HAP-1 (cell line): Measurements from ENCODE around the gene IL24.
"Not testable (repeated sequence)": the region's sequence is repeated elsewhere in the genome, so short reads cannot be mapped to it uniquely, and the experiment has no call there.

ENCODE experiments used
- DNase-seq, 2 experiments: peaks; one replicate each; pipeline ENCODE4 v3.0.0-alpha.2; 2016 to 2020; ENCODE audit warnings: low spot score in 2 of 2
- H3K27me3 ChIP-seq: fragments of 250-450 bp; sonication (Bioruptor Pico); 2 replicates; pipeline ENCODE4 v1.5.1; 2020; ENCODE audit warnings: low read depth, mild to moderate bottlenecking, moderate library complexity
- H3K36me3 ChIP-seq: fragments of 250-450 bp; sonication (Bioruptor Pico); replicated peaks from 2 replicates; pipeline ENCODE4 v1.5.1; 2020; ENCODE audit warnings: mild to moderate bottlenecking
- H3K4me1 ChIP-seq: fragments of 250-450 bp; sonication (Bioruptor Pico); 2 replicates; pipeline ENCODE4 v1.5.1; 2020; ENCODE audit warnings: mild to moderate bottlenecking
- H3K4me3 ChIP-seq: fragments of 250-450 bp; sonication (Bioruptor Pico); 2 replicates; pipeline ENCODE4 v1.5.1; 2020; ENCODE audit warnings: mild to moderate bottlenecking, moderate library complexity
- H3K9me3 ChIP-seq: fragments of 250-450 bp; sonication (Bioruptor Pico); 2 replicates; pipeline ENCODE4 v1.5.1; 2020; ENCODE audit warnings: mild to moderate bottlenecking, moderate library complexity
- in situ Hi-C: fragments of 300-500 bp; cut with MboI; formaldehyde crosslinking; loops from 3 replicates; pipeline ENCODE4 v1.14.3; 2020; ENCODE audit warnings: low sequenced_read_pairs, inconsistent platforms, mixed read lengths

IL24 gene

DNA sequence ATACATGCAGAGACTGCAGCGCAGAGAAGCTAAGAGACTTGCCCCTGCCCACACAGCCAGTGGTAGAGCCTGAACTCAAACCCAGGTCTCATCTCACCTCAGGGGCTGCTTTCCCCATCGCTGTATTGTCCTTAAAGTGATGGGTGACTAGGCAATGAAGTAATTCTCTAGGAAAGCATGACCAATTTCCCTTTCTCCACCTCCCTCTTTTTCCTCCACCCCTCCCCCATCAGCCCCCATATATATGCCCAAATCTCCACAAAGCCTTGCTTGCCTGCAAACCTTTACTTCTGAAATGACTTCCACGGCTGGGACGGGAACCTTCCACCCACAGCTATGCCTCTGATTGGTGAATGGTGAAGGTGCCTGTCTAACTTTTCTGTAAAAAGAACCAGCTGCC is at the start of gene IL24:
IL24 (plus strand) TSS at position 269 of the 400 bp plus-strand sequence. CDS start 390 bp downstream, outside the sequence.
- no peaks in the 10 kb centered on the region for H3K9me3 ChIP-seq
- no peaks in the 10 kb centered on the region for H3K4me1 ChIP-seq
- peaks cover 5% of the 10 kb centered on the region; the same call in 1 of the 2 replicates for H3K27me3 ChIP-seq
- in situ Hi-C loops: no loop called here
- no peaks in the 10 kb centered on the region for H3K36me3 ChIP-seq
- DNase-seq: no peak
- no peak within 1 kb of the TSS for H3K4me3 ChIP-seq

DNA sequence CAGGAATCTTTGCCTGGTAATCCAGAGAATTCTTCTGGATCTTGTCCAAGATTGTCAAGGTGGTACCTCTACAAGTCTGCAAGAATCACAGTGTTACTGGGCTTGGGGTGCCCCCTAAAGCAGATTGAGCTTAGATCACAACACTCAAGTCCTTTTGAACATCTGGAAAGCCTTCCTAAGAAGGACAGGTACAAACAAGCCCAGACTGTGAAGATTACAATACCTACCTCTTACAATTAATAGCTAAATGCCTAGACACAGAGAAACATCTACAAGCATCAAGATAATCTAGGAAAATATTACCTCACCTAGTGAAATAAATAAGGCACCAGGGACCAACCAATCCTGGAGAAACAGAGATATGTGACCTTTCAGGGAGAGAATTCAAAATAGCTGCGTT is 49.3 kb upstream of the IL24 start:
- H3K9me3 ChIP-seq: no peaks in the 10 kb centered on the region
- no peaks in the 10 kb centered on the region for H3K36me3 ChIP-seq
- no peaks in the 10 kb centered on the region for H3K4me1 ChIP-seq
- H3K4me3 ChIP-seq: no peak overlapping the region
- no peak for DNase-seq
- in situ Hi-C loops: no loop called here
- peaks cover 17% of the 10 kb centered on the region for H3K27me3 ChIP-seq

DNA sequence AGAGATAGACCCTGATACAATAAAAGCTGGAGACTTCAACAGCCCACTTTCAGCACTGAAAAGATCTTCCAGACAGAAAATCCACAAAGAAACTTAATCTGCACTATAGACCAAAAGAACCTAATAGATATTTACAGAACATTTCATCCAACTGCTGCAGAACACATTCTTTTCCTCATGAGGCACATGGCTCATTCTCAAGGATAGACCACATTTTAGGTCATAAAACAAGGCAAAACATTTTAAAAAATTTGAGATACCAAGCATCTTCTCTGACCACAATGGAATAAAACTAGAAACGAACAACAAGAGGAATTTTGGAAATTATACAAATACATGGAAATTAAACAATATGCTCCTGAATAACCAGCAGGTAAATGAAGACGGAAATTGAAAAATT is 46.8 kb upstream of the IL24 start:
- H3K9me3 ChIP-seq: no peaks in the 10 kb centered on the region
- H3K36me3 ChIP-seq: no peaks in the 10 kb centered on the region
- DNase-seq: no peak

GRCh38 chr1:206851341-206852010 is 45.8 kb upstream of the IL24 start:
- Histone ChIP-seq H3K27me3 (peaks cover 17% of the 10 kb centered on the region), H3K9me3 (no peaks in the 10 kb centered on the region), H3K36me3 (no peaks in the 10 kb centered on the region), H3K4me3 (no peak overlapping the region), H3K4me1 (no peaks in the 10 kb centered on the region)
- in situ Hi-C loops: no loop called here
- no peak for DNase-seq

More for the DNA sequence above, 46.8 kb upstream of the IL24 start:
- no peaks in the 10 kb centered on the region for H3K4me1 ChIP-seq
- no peak overlapping the region for H3K4me3 ChIP-seq
- peaks cover 17% of the 10 kb centered on the region for H3K27me3 ChIP-seq
- in situ Hi-C loops: no loop called here

GRCh38 chr1:206852662-206853061 is 44.6 kb upstream of the IL24 start:
- DNase-seq, H3K36me3 ChIP-seq, H3K4me1 ChIP-seq, H3K9me3 ChIP-seq, H3K4me3 ChIP-seq, in situ Hi-C loops: not testable (repeated sequence)
- peaks cover 17% of the 10 kb centered on the region for H3K27me3 ChIP-seq

GRCh38 chr1:206853696-206854095 is 43.5 kb upstream of the IL24 start:
- H3K27me3 ChIP-seq: peaks cover 17% of the 10 kb centered on the region

GRCh38 chr1:206854401-206855129 is 42.7 kb upstream of the IL24 start:
- H3K36me3 ChIP-seq: no peaks in the 10 kb centered on the region
- no peaks in the 10 kb centered on the region for H3K9me3 ChIP-seq
- no peak for DNase-seq
- H3K27me3 ChIP-seq: peaks cover 15% of the 10 kb centered on the region
- in situ Hi-C loops: no loop called here
- H3K4me1 ChIP-seq: no peaks in the 10 kb centered on the region
- no peak overlapping the region for H3K4me3 ChIP-seq

More at GRCh38 chr1:206853696-206854095, 43.5 kb upstream of the IL24 start:
- H3K9me3 ChIP-seq, H3K36me3 ChIP-seq, H3K4me3 ChIP-seq, in situ Hi-C loops, DNase-seq, H3K4me1 ChIP-seq: not testable (repeated sequence)

DNA sequence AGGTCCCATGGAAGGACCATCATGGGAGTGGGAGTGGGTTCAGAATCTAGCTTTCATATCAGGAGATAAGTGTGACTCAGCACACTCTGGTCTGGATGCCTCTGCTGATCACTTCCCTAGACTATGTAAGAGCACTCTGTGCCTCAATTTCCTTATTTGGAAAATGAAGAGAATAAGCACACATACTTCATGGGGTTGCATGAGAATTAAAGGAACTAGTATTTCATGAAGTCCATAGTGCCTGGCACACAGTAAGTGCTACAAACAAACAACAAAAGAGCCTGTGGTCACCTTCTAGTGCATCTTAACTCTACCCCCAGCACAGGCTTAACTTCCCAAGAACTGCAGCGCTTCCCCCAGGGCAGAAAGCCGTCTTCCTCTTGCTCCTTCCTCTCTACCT is 41.4 kb upstream of the IL24 start:
- Histone ChIP-seq H3K36me3 (no peaks in the 10 kb centered on the region), H3K4me1 (no peaks in the 10 kb centered on the region), H3K4me3 (no peak overlapping the region), H3K27me3 (peaks cover 2% of the 10 kb centered on the region; the same call in 1 of the 2 replicates), H3K9me3 (no peaks in the 10 kb centered on the region)
- DNase-seq: no peak
- in situ Hi-C loops: no loop called here

- H3K27me3 ChIP-seq: peaks cover 2% of the 10 kb centered on the region; the same call in 1 of the 2 replicates
- in situ Hi-C loops: no loop called here
These were observed 40.4 kb upstream of the IL24 start for GRCh38 chr1:206856674-206857464.

DNA sequence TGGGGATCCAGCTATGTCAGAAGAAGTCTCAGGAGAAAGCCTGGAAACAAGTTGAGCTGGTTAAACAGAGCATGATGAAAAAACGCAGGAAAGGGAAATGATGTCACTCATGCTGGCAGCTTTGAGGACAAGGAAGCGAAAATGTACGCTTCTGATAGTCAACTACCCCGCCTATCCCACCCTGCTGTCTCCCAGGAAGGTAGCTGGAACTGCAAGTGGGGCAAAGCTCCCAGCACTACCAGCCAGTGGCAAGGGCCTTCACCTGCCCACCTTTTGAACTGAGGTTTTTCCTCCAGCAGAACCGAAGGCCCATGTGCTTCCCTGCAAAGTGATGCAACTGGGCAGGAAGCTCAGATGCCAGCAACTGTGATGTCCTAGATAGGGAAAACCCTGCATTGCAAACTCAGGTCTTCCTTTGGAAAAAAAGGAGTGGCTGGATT is 38.1 kb upstream of the IL24 start:
- Histone ChIP-seq H3K36me3 (no peaks in the 10 kb centered on the region), H3K27me3 (peaks cover 2% of the 10 kb centered on the region; the same call in 1 of the 2 replicates), H3K9me3 (no peaks in the 10 kb centered on the region), H3K4me1 (no peaks in the 10 kb centered on the region), H3K4me3 (no peak overlapping the region)
- DNase-seq: no peak
- in situ Hi-C loops: no loop called here

More at GRCh38 chr1:206856674-206857464, 40.4 kb upstream of the IL24 start:
- Histone ChIP-seq H3K9me3 (no peaks in the 10 kb centered on the region), H3K36me3 (no peaks in the 10 kb centered on the region), H3K4me3 (no peak overlapping the region), H3K4me1 (no peaks in the 10 kb centered on the region)
- no peak for DNase-seq

DNA sequence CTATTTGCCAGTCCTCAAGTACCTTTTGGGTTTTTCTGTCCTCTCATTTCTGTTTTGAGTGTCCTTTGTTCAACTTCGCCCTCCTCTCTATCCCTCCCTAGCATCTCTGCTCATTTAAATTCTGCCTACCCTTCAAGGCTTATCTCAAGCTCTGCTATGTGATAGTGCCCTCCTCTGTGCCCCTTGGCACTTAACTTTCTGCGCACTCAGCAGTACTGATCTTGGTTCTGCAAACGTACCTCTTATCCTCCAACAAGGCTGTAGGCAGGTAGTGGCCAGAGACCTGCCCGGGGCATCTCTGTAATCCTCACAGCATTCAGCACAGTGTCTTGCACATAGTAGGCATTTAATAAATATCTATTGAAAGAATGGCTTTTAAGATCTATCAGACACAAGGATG is 37.1 kb upstream of the IL24 start:
- H3K9me3 ChIP-seq: no peaks in the 10 kb centered on the region
- no peaks in the 10 kb centered on the region for H3K36me3 ChIP-seq
- H3K4me3 ChIP-seq: no peak overlapping the region
- H3K27me3 ChIP-seq: peaks cover 2% of the 10 kb centered on the region; the same call in 1 of the 2 replicates
- DNase-seq: no peak
- H3K4me1 ChIP-seq: no peaks in the 10 kb centered on the region
- in situ Hi-C loops: no loop called here

- in situ Hi-C loops: no loop called here
- no peak overlapping the region for H3K4me3 ChIP-seq
- no peak for DNase-seq
- H3K4me1 ChIP-seq: no peaks in the 10 kb centered on the region
- H3K27me3 ChIP-seq: peaks cover 2% of the 10 kb centered on the region; the same call in 1 of the 2 replicates
- H3K9me3 ChIP-seq: no peaks in the 10 kb centered on the region
- no peaks in the 10 kb centered on the region for H3K36me3 ChIP-seq
These were observed 34.0 kb upstream of the IL24 start for GRCh38 chr1:206863266-206863665.

DNA sequence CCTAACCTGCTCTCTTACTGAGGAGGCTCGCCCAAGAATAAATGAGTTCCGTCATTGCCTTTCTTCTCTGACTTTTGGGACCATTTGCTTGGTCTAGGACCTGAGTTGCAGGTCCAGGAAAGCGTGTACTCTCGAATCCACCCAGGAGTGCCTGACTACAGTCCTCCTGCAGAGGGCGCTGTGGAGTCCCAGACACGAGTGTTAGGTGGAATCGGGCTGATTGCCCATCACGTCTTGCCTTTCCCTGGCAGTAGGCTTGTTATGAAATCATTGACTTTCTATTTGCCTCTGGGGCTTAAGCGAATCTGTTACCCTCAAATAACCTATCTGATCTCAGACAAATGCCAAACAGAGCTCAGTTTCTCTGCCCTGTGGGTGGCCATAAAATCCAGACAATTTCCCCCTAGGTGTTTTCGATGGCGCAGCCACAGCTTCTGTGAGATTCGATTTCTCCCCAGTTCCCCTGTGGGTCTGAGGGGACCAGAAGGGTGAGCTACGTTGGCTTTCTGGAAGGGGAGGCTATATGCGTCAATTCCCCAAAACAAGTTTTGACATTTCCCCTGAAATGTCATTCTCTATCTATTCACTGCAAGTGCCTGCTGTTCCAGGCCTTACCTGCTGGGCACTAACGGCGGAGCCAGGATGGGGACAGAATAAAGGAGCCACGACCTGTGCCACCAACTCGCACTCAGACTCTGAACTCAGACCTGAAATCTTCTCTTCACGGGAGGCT is 32.1 kb upstream of the IL24 start, which contains the start of gene IL20:
IL20 (plus strand) TSS at position 685 of the 733 bp plus-strand sequence. CDS start 230 bp downstream, outside the sequence.
- no peaks in the 10 kb centered on the region for H3K36me3 ChIP-seq
- no peaks in the 10 kb centered on the region for H3K9me3 ChIP-seq
- H3K27me3 ChIP-seq: no peaks in the 10 kb centered on the region
- peak; percentile 22 to 86 for DNase-seq
- in situ Hi-C loops: no loop called here
- H3K4me1 ChIP-seq: no peaks in the 10 kb centered on the region
- H3K4me3 ChIP-seq: no peak within 1 kb of the TSS
